ENCODE measurements around the gene UQCC2. TPM values are rescaled to one million over a fixed set of nuclear protein-coding genes. Genes with fewer than 3 reads are reported as not detected.

UQCC2 gene
- total and polyA plus RNA-seq, 2 of the 8 experiments (the other 6 are each of a cell fraction or from before 2014, with no cell fraction given): 52.1 to 104 TPM

DNA sequence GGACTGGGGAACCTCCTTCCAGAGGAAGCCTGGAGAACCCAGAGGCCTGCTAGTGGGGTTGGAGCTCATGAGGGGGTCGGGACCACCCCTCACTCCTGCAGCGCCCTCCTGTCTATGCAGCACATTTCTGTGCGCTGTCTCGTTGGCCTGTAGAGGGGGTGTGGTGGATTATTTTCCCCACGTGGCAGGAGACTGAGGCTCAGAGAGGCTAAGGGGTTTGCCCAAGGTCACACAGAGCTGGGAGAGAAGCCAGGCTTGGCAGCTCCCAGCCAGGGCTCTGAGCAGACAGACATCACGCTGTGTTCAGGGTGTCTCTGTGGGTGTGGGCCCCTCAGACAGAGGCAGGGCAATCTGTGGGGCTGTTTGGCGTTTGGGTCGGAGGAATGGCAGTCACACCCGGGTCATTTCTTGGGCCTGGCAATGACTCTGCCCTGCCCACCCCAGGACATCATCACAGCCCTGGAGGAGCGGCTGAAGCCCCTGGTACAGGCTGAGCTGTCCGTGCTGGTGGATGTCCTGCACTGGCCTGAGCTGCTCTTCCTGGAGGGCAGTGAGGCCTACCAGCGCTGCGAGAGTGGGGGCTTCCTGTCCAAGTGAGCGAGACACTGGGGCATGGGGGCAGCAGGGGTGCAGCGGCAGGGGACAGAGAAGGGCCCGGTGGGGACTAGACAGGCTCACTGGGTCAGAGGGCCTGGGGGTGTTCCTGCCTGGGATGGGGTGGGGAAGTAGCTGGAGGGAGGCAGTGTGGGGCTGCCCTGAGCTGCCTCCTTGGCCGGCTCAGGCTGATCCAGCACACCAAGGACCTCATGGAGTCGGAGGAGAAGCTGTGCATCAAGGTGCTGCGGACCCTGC, 27.7 kb downstream of the UQCC2 start (continued):
- TF ChIP-seq TAF1 (IDR thresholded peaks at IDR 0.05; ENCODE audit: low read depth, low read length) (no peak), MAFK (IDR thresholded peaks at IDR 0.05; ENCODE audit: low read depth, low read length) (no peak)
